Measurements from ENCODE around the gene JADE1.
A peak's percentile ranks its signal among the peaks of the same experiment; 100 is the strongest.

JADE1 gene

GRCh38 chr4:128859887-128860677 lies 50.6 kb downstream of the JADE1 start:
- in situ Hi-C loops (cut with MboI; ENCODE audit: low sequenced_read_pairs, unreplicated experiment) = loop anchor here (25.0 kb wide), 1 partner anchor 673 kb away; no protein-coding TSS in a partner anchor
- DNase-seq (ENCODE audit: low spot score) = peak; percentile 30
- TF ChIP-seq CTCF (IDR thresholded peaks at IDR 0.05; ENCODE audit: borderline replicate concordance, control extremely low read depth, extremely low read depth, insufficient read depth, missing control alignments) = no peak

GRCh38 chr4:128861856-128862518 lies 52.5 kb downstream of the JADE1 start:
- no peak for TF ChIP-seq CTCF (IDR thresholded peaks at IDR 0.05; ENCODE audit: borderline replicate concordance, control extremely low read depth, extremely low read depth, insufficient read depth, missing control alignments)
- in situ Hi-C loops (cut with MboI; ENCODE audit: low sequenced_read_pairs, unreplicated experiment) = loop anchor here (25.0 kb wide), 1 partner anchor 675 kb away; no protein-coding TSS in a partner anchor
- DNase-seq (ENCODE audit: low spot score) = peak; percentile 32

DNA sequence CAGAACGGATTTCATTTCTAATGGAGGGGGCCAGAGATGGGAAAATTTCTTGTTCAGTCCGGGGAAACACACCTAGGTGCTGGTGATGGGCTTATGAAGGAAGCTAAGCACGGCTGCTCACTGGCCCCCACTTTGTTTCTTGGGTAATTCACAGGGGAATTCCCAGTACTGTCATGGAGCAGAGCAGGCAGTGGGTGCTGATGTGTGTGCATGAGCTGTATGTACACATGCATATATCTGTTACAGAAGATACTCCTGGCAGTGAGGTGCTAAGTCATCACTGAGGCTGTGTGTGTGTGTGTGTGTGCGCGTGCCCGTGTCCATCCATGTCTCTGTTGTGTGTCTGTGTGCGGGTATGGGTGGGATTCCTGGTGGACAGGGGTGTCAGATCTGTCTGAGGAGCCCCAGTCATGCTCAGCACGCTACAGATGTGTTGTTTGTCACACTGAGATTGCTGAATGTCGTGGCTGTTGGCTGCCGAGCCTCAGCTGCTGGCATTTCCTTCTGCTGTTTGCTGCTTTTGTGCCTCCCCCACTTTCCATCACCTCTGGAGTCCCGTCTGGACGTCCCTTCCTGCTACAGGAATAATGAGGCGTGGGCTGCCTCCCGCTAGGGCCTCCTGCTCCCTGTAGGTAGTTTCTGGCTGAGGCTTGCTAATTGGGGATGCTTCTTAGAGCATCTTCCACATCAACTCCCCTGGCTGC lies 53.3 kb downstream of the JADE1 start:
- in situ Hi-C loops (cut with MboI; ENCODE audit: low sequenced_read_pairs, unreplicated experiment) = loop anchor here (25.0 kb wide), 1 partner anchor 675 kb away; no protein-coding TSS in a partner anchor
- no peak for TF ChIP-seq CTCF (IDR thresholded peaks at IDR 0.05; ENCODE audit: borderline replicate concordance, control extremely low read depth, extremely low read depth, insufficient read depth, missing control alignments)
- DNase-seq (ENCODE audit: low spot score) = peak; percentile 71

DNA sequence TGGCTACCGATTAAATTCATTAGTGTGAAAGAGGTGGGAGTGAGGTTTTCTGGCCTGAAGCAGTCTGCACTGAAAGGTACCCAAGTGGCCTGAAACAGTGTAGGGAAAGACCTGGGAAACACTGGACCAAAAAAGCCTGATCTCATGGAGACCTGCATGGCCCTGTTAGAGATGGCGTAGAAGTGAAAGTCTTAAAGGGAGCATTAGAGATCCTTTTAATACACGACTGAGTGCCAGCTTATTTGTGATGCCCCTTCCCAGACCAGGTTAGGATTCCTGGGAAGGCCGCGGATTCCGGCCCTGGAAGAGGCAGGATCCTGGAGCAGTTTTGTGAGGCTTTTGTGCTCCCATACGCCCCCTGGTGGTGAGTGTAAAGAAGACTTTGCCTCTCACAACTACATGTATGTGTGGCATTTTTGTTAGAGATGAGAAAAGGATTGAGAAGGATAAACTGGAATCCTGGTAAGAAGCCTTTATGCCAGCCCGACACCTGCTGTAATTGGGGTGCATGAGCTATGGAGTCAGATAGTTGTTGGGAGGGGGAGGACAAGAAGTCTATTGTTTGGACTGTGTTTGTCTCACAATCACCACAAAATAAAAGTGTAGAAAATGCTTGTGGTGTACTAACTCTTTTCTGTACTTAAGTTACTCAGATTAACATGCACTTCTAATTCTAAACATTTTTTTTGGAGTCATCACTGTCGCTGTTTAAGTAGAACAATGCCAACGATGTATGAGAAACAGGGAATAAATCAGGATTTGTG lies 54.0 kb downstream of the JADE1 start:
- peak; percentile 73 for TF ChIP-seq CTCF (IDR thresholded peaks at IDR 0.05; ENCODE audit: borderline replicate concordance, control extremely low read depth, extremely low read depth, insufficient read depth, missing control alignments)
- DNase-seq (ENCODE audit: low spot score) = peak; percentile 41
- in situ Hi-C loops (cut with MboI; ENCODE audit: low sequenced_read_pairs, unreplicated experiment) = loop anchor here (25.0 kb wide), 1 partner anchor 676 kb away; no protein-coding TSS in a partner anchor

GRCh38 chr4:128865132-128865531 lies 55.6 kb downstream of the JADE1 start:
- DNase-seq (ENCODE audit: low spot score) = no peak
- no peak for TF ChIP-seq CTCF (IDR thresholded peaks at IDR 0.05; ENCODE audit: borderline replicate concordance, control extremely low read depth, extremely low read depth, insufficient read depth, missing control alignments)
- in situ Hi-C loops (cut with MboI; ENCODE audit: low sequenced_read_pairs, unreplicated experiment) = loop anchor here (25.0 kb wide), 1 partner anchor 678 kb away; no protein-coding TSS in a partner anchor
